ENCODE results near the gene AMMECR1.
A peak's percentile ranks its signal among the peaks of the same experiment; 100 is the strongest.

Gene AMMECR1

GRCh38 chrX:110180928-110181310, 137.0 kb downstream of the AMMECR1 start:
- no peaks in the 10 kb centered on the region for H3K27me3 ChIP-seq
- peaks cover 0 to 11% (median 2%) of the 10 kb centered on the region in 4 donors for H3K4me1 ChIP-seq
- no peak overlapping the region for H3K27ac ChIP-seq
- no peaks in the 10 kb centered on the region for H3K9me3 ChIP-seq
- no peak for TF ChIP-seq CTCF (IDR thresholded peaks at IDR 0.05)
- H3K4me3 ChIP-seq, result no peak overlapping the region
- DNase-seq, result no peak
- H3K36me3 ChIP-seq, result no peaks in the 10 kb centered on the region
- intact Hi-C loops (cut with DNase I; ENCODE audit: low total_unique reads), result no loop called here

- DNase-seq, result no peak
- peaks cover 0 to 11% (median 2%) of the 10 kb centered on the region in 4 donors for H3K4me1 ChIP-seq
- H3K4me3 ChIP-seq, result no peak overlapping the region
- no peaks in the 10 kb centered on the region for H3K36me3 ChIP-seq
- no peaks in the 10 kb centered on the region for H3K9me3 ChIP-seq
- H3K27ac ChIP-seq, result no peak overlapping the region
- intact Hi-C loops (cut with DNase I; ENCODE audit: low total_unique reads), result no loop called here
- H3K27me3 ChIP-seq, result no peaks in the 10 kb centered on the region
- no peak for TF ChIP-seq CTCF (IDR thresholded peaks at IDR 0.05)
Observed at GRCh38 chrX:110180176-110180927, 137.5 kb downstream of the AMMECR1 start.

GRCh38 chrX:110178179-110178865, 139.6 kb downstream of the AMMECR1 start:
- no peak for TF ChIP-seq CTCF (IDR thresholded peaks at IDR 0.05)
- H3K4me3 ChIP-seq, result no peak overlapping the region
- H3K4me1 ChIP-seq, result peaks cover 0 to 11% (median 2%) of the 10 kb centered on the region in 4 donors
- no peaks in the 10 kb centered on the region for H3K36me3 ChIP-seq
- H3K9me3 ChIP-seq, result no peaks in the 10 kb centered on the region
- H3K27ac ChIP-seq, result no peak overlapping the region
- intact Hi-C loops (cut with DNase I; ENCODE audit: low total_unique reads), result no loop called here
- DNase-seq, result no peak
- H3K27me3 ChIP-seq, result no peaks in the 10 kb centered on the region

- H3K27me3 ChIP-seq, result no peaks in the 10 kb centered on the region
- DNase-seq, result no peak
- intact Hi-C loops (cut with DNase I; ENCODE audit: low total_unique reads), result no loop called here
Observed at GRCh38 chrX:110175696-110176095, 142.2 kb downstream of the AMMECR1 start.

GRCh38 chrX:110175146-110175545, 142.7 kb downstream of the AMMECR1 start:
- no peak overlapping the region for H3K4me3 ChIP-seq
- no peaks in the 10 kb centered on the region for H3K36me3 ChIP-seq
- H3K27me3 ChIP-seq, result no peaks in the 10 kb centered on the region
- intact Hi-C loops (cut with DNase I; ENCODE audit: low total_unique reads), result no loop called here
- no peaks in the 10 kb centered on the region for H3K9me3 ChIP-seq
- peak in 1 of 2 donors; percentile 23 for DNase-seq
- H3K4me1 ChIP-seq, result peaks cover 0 to under 1% (median 0%) of the 10 kb centered on the region in 4 donors
- no peak overlapping the region for H3K27ac ChIP-seq
- no peak for TF ChIP-seq CTCF (IDR thresholded peaks at IDR 0.05)

More at GRCh38 chrX:110175696-110176095, 142.2 kb downstream of the AMMECR1 start:
- no peak overlapping the region for H3K4me3 ChIP-seq
- no peak overlapping the region for H3K27ac ChIP-seq
- H3K36me3 ChIP-seq, result no peaks in the 10 kb centered on the region
- H3K9me3 ChIP-seq, result no peaks in the 10 kb centered on the region
- H3K4me1 ChIP-seq, result peaks cover 0 to 6% (median 2%) of the 10 kb centered on the region in 4 donors
- no peak for TF ChIP-seq CTCF (IDR thresholded peaks at IDR 0.05)

All from tibial artery (tissue), 4 donors.